CD4-positive, alpha-beta T cell treated with Interleukin-21 for 1 hour (primary cell): ENCODE results near the gene RELCH.
A peak's percentile ranks its signal among the peaks of the same experiment; 100 is the strongest.

Experiments used
- DNase-seq: peaks from one replicate; pipeline ENCODE4 v3.0.0-alpha.2; 2020

The RELCH gene

GRCh38 chr18:62324917-62325805, 138.1 kb downstream of the RELCH start, which contains the start of gene TNFRSF11A:
TNFRSF11A (plus strand) TSS chr18:62325310; CDS start chr18:62325353, 43 bp downstream.
- DNase-seq, result peak; percentile 63

GRCh38 chr18:62325806-62326645, 139.0 kb downstream of the RELCH start:
- DNase-seq, result peak; percentile 18

GRCh38 chr18:62326646-62327348, 139.7 kb downstream of the RELCH start:
- no peak for DNase-seq

- DNase-seq, result no peak
Observed at GRCh38 chr18:62327977-62328376, 140.9 kb downstream of the RELCH start.

- DNase-seq, result no peak
Observed at GRCh38 chr18:62328586-62329525, 141.8 kb downstream of the RELCH start.

GRCh38 chr18:62329691-62330454, 142.8 kb downstream of the RELCH start:
- peak; percentile 12 for DNase-seq

GRCh38 chr18:62330650-62331049, 143.6 kb downstream of the RELCH start:
- DNase-seq, result no peak

GRCh38 chr18:62331581-62332356, 144.7 kb downstream of the RELCH start:
- no peak for DNase-seq

- no peak for DNase-seq
Observed at GRCh38 chr18:62332431-62332830, 145.4 kb downstream of the RELCH start.

- DNase-seq, result no peak
Observed at GRCh38 chr18:62332964-62333695, 146.1 kb downstream of the RELCH start.

- DNase-seq, result no peak
Observed at GRCh38 chr18:62334120-62334519, 147.1 kb downstream of the RELCH start.

GRCh38 chr18:62335494-62335893, 148.4 kb downstream of the RELCH start:
- DNase-seq, result no peak

- no peak for DNase-seq
Observed at GRCh38 chr18:62336618-62337017, 149.6 kb downstream of the RELCH start.

- no peak for DNase-seq
Observed at GRCh38 chr18:62337336-62337735, 150.3 kb downstream of the RELCH start.

GRCh38 chr18:62338446-62339105, 151.5 kb downstream of the RELCH start:
- DNase-seq, result no peak

GRCh38 chr18:62339106-62339988, 152.3 kb downstream of the RELCH start:
- DNase-seq, result no peak

GRCh38 chr18:62340996-62341395, 153.9 kb downstream of the RELCH start:
- DNase-seq, result no peak

- DNase-seq, result no peak
Observed at GRCh38 chr18:62341473-62341872, 154.4 kb downstream of the RELCH start.
